ENCODE results near the gene HOXD9.

Gene HOXD9

GRCh38 chr2:176130957-176131847, 8.7 kb downstream of the HOXD9 start:
- peaks cover 2% of the 10 kb centered on the region for H3K36me3 Mint-ChIP-seq
- peak overlapping the region; percentile 76 for H3K4me3 Mint-ChIP-seq
- peak overlapping the region; percentile 58 for H3K27ac Mint-ChIP-seq
- peaks cover 63% of the 10 kb centered on the region for H3K27me3 Mint-ChIP-seq
- H3K4me1 Mint-ChIP-seq (ENCODE audit: low read depth) = peaks cover 37% of the 10 kb centered on the region
- H3K9me3 Mint-ChIP-seq (ENCODE audit: low read depth) = no peaks in the 10 kb centered on the region

- Mint-ChIP-seq H3K27ac (no peak overlapping the region), H3K9me3 (ENCODE audit: low read depth) (no peaks in the 10 kb centered on the region), H3K4me1 (ENCODE audit: low read depth) (peaks cover 38% of the 10 kb centered on the region), H3K4me3 (peak overlapping the region; percentile 82), H3K36me3 (peaks cover 2% of the 10 kb centered on the region), H3K27me3 (peaks cover 62% of the 10 kb centered on the region)
These were observed 9.3 kb downstream of the HOXD9 start for GRCh38 chr2:176131848-176132158.

- H3K4me3 Mint-ChIP-seq = peak overlapping the region; percentile 82
- peaks cover 41% of the 10 kb centered on the region for H3K4me1 Mint-ChIP-seq (ENCODE audit: low read depth)
- peaks cover 61% of the 10 kb centered on the region for H3K27me3 Mint-ChIP-seq
- H3K36me3 Mint-ChIP-seq = peaks cover 2% of the 10 kb centered on the region
- no peak overlapping the region for H3K27ac Mint-ChIP-seq
- H3K9me3 Mint-ChIP-seq (ENCODE audit: low read depth) = no peaks in the 10 kb centered on the region
These were observed 10.0 kb downstream of the HOXD9 start for GRCh38 chr2:176132205-176133171.

- peaks cover 39% of the 10 kb centered on the region for H3K4me1 Mint-ChIP-seq (ENCODE audit: low read depth)
- peaks cover 3% of the 10 kb centered on the region for H3K36me3 Mint-ChIP-seq
- no peak overlapping the region for H3K27ac Mint-ChIP-seq
- H3K4me3 Mint-ChIP-seq = no peak overlapping the region
- H3K27me3 Mint-ChIP-seq = peaks cover 65% of the 10 kb centered on the region
- no peaks in the 10 kb centered on the region for H3K9me3 Mint-ChIP-seq (ENCODE audit: low read depth)
These were observed 10.9 kb downstream of the HOXD9 start for GRCh38 chr2:176133389-176133788.

GRCh38 chr2:176134035-176134434, 11.5 kb downstream of the HOXD9 start:
- Mint-ChIP-seq H3K4me3 (no peak overlapping the region), H3K4me1 (ENCODE audit: low read depth) (peaks cover 39% of the 10 kb centered on the region), H3K36me3 (peaks cover 5% of the 10 kb centered on the region)

GRCh38 chr2:176135035-176135440, 12.5 kb downstream of the HOXD9 start:
- peaks cover 74% of the 10 kb centered on the region for H3K27me3 Mint-ChIP-seq
- peaks cover 43% of the 10 kb centered on the region for H3K4me1 Mint-ChIP-seq (ENCODE audit: low read depth)
- no peak overlapping the region for H3K4me3 Mint-ChIP-seq
- no peaks in the 10 kb centered on the region for H3K9me3 Mint-ChIP-seq (ENCODE audit: low read depth)
- peaks cover 5% of the 10 kb centered on the region for H3K36me3 Mint-ChIP-seq
- no peak overlapping the region for H3K27ac Mint-ChIP-seq

More at GRCh38 chr2:176134035-176134434, 11.5 kb downstream of the HOXD9 start:
- H3K9me3 Mint-ChIP-seq (ENCODE audit: low read depth) = no peaks in the 10 kb centered on the region
- no peak overlapping the region for H3K27ac Mint-ChIP-seq
- peaks cover 67% of the 10 kb centered on the region for H3K27me3 Mint-ChIP-seq

- peaks cover 5% of the 10 kb centered on the region for H3K36me3 Mint-ChIP-seq
- no peaks in the 10 kb centered on the region for H3K9me3 Mint-ChIP-seq (ENCODE audit: low read depth)
- no peak overlapping the region for H3K27ac Mint-ChIP-seq
- H3K27me3 Mint-ChIP-seq = peaks cover 73% of the 10 kb centered on the region
- H3K4me3 Mint-ChIP-seq = peak overlapping the region; percentile 64
- H3K4me1 Mint-ChIP-seq (ENCODE audit: low read depth) = peaks cover 40% of the 10 kb centered on the region
These were observed 14.1 kb downstream of the HOXD9 start for GRCh38 chr2:176136374-176137251.

GRCh38 chr2:176137252-176137580, 14.7 kb downstream of the HOXD9 start:
- Mint-ChIP-seq H3K27me3 (peaks cover 71% of the 10 kb centered on the region), H3K4me3 (no peak overlapping the region), H3K27ac (no peak overlapping the region), H3K4me1 (ENCODE audit: low read depth) (peaks cover 37% of the 10 kb centered on the region), H3K36me3 (peaks cover 5% of the 10 kb centered on the region), H3K9me3 (ENCODE audit: low read depth) (no peaks in the 10 kb centered on the region)

- H3K4me1 Mint-ChIP-seq (ENCODE audit: low read depth) = peaks cover 32% of the 10 kb centered on the region
- peaks cover 5% of the 10 kb centered on the region for H3K36me3 Mint-ChIP-seq
- no peaks in the 10 kb centered on the region for H3K9me3 Mint-ChIP-seq (ENCODE audit: low read depth)
- peaks cover 65% of the 10 kb centered on the region for H3K27me3 Mint-ChIP-seq
- H3K27ac Mint-ChIP-seq = no peak overlapping the region
- H3K4me3 Mint-ChIP-seq = no peak overlapping the region
These were observed 15.4 kb downstream of the HOXD9 start for GRCh38 chr2:176137906-176138305.

- Mint-ChIP-seq H3K36me3 (peaks cover 5% of the 10 kb centered on the region), H3K9me3 (ENCODE audit: low read depth) (no peaks in the 10 kb centered on the region), H3K27me3 (peaks cover 63% of the 10 kb centered on the region), H3K27ac (no peak overlapping the region), H3K4me3 (peak overlapping the region; percentile 63), H3K4me1 (ENCODE audit: low read depth) (peaks cover 31% of the 10 kb centered on the region)
These were observed 16.0 kb downstream of the HOXD9 start for GRCh38 chr2:176138526-176138922.

GRCh38 chr2:176138923-176139660, 16.6 kb downstream of the HOXD9 start:
- Mint-ChIP-seq H3K27me3 (peaks cover 62% of the 10 kb centered on the region), H3K27ac (no peak overlapping the region), H3K36me3 (peaks cover 5% of the 10 kb centered on the region), H3K4me3 (peak overlapping the region; percentile 63), H3K4me1 (ENCODE audit: low read depth) (peaks cover 31% of the 10 kb centered on the region), H3K9me3 (ENCODE audit: low read depth) (no peaks in the 10 kb centered on the region)

- peak overlapping the region; percentile 35 for H3K4me3 Mint-ChIP-seq
- peaks cover 55% of the 10 kb centered on the region for H3K27me3 Mint-ChIP-seq
- no peaks in the 10 kb centered on the region for H3K9me3 Mint-ChIP-seq (ENCODE audit: low read depth)
- H3K36me3 Mint-ChIP-seq = peaks cover 5% of the 10 kb centered on the region
- H3K27ac Mint-ChIP-seq = no peak overlapping the region
- H3K4me1 Mint-ChIP-seq (ENCODE audit: low read depth) = peaks cover 31% of the 10 kb centered on the region
These were observed 17.4 kb downstream of the HOXD9 start for GRCh38 chr2:176139661-176140512.
